BLaER1 treated with 17β-estradiol and CSF1 and Interleukin-3, amounts not matched to agents 10 nM and 100 nM (cell line): ENCODE measurements around the gene BDKRB2.
A peak's percentile ranks its signal among the peaks of the same experiment; 100 is the strongest.

Experiments
- H3K27ac ChIP-seq, 11 experiments: shearing (Covaris generic); formaldehyde crosslinking; 2 replicates each; pipeline ENCODE4 v1.8.1; 2022
- H3K27me3 ChIP-seq, 11 experiments: shearing (Covaris generic); formaldehyde crosslinking; 2 replicates each; pipeline ENCODE4 v1.8.1; 2022
- H3K36me3 ChIP-seq, 11 experiments: shearing (Covaris generic); formaldehyde crosslinking; 2 replicates each; pipeline ENCODE4 v1.8.1; 2022
- H3K4me1 ChIP-seq, 10 experiments: shearing (Covaris generic); formaldehyde crosslinking; 2 replicates each; pipeline ENCODE4 v1.8.1; 2022
- H3K4me2 ChIP-seq, 11 experiments: shearing (Covaris generic); formaldehyde crosslinking; 2 replicates each; pipeline ENCODE4 v1.8.1; 2022
- H3K4me3 ChIP-seq, 10 experiments: shearing (Covaris generic); formaldehyde crosslinking; 2 replicates each; pipeline ENCODE4 v1.8.1; 2022
- H3K9ac ChIP-seq, 11 experiments: shearing (Covaris generic); formaldehyde crosslinking; 2 replicates each; pipeline ENCODE4 v1.8.1; 2022
- H3K9me3 ChIP-seq, 11 experiments: shearing (Covaris generic); formaldehyde crosslinking; replicated peaks in 1 of 11; 2 replicates each; pipeline ENCODE4 v1.8.1; 2022
- H4K20me1 ChIP-seq, 11 experiments: shearing (Covaris generic); formaldehyde crosslinking; 2 replicates each; pipeline ENCODE4 v1.8.1; 2022
- Cebpa-rat ChIP-seq, 11 experiments: shearing (Covaris generic); IDR thresholded peaks; 2 replicates each; pipeline ENCODE4 v1.8.1; 2022

BDKRB2 gene

DNA sequence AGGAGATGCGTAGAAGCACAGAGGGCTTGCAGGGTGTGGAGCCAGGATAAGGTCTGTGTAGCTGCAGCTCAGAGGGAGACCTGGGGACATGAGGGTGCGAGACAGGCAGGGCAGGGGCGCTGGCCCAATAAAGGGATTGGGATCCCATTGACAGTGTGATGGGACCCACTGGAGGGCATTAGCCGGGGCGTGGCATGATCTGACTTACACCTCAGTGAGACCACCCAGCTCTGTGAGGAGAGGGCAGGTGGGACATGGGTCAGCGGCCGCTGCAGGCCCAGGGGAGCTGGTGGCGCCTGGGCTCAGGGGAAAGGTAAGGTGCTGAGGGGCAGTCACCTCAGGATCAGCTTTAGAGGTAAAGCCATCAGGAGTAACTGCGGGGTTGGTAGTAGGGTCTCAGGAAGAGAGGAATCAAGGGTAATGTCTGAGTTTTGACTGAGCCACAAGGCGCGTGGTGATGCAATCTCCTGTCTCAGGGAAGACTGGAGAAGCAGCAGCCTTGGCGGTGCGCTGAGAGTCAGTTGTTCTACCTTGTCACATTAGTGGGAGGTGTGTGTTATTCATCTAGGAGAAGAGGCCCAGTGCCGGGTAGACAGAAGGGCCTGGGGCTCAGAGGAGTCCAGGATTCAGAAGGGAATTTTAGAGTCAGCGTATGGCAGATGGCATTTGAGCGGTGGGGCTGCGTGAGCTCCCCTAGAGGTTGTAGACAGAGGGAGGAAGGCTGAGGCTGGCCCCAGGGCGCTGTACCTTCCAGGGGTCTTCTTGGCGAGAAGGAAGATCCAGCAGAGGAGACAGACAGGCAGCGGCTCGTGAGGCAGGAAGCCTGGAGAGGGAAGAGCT is 30.8 kb upstream of the BDKRB2 start:
- Histone ChIP-seq H4K20me1 (no peaks in the 10 kb centered on the region), H3K4me3 (no peak overlapping the region), H3K9ac (no peak overlapping the region), H3K27ac (peak overlapping the region in 2 of 11 experiments; percentile 2 to 62; a peak in 1 of 22 replicates), H3K36me3 (no peaks in the 10 kb centered on the region), H3K9me3 (no peaks in the 10 kb centered on the region), H3K4me1 (peaks cover 17 to 38% (median 33%) of the 10 kb centered on the region in 10 experiments), H3K27me3 (no peaks in the 10 kb centered on the region), H3K4me2 (no peak overlapping the region)
- TF ChIP-seq Cebpa-rat (IDR thresholded peaks at IDR 0.05) = peak in 2 of 11 experiments; percentile 30 to 41; a peak in 1 of 22 replicates

DNA sequence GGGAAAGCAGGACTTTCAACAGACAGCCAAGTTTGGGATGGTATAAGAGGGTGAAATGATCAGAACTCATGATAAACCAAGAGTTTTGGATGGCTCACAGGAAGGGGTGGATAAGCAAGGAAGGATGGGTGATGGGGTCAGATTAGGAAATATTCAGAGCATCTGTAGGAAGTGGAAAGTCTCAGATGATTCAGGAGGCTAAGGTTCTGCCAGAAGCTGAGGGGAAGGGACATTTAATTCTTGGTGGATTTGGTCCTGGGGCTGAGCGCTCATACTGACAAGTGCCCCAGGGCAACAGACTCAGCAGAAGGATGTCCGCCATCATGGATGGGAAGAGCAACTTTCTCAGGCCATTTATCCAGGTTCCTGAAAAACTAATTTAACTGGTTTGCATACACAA is 28.4 kb upstream of the BDKRB2 start:
- Histone ChIP-seq H3K9ac (peak overlapping the region in 2 of 11 experiments; percentile 7 to 39; a peak in 2 of 22 replicates), H3K9me3 (peaks cover 0 to 8% (median 0%) of the 10 kb centered on the region in 11 experiments; a peak in 7 of 22 replicates), H3K4me1 (peaks cover 17 to 40% (median 35%) of the 10 kb centered on the region in 10 experiments), H3K27me3 (no peaks in the 10 kb centered on the region), H3K4me3 (no peak overlapping the region), H4K20me1 (no peaks in the 10 kb centered on the region), H3K36me3 (no peaks in the 10 kb centered on the region), H3K4me2 (peak overlapping the region; percentile 5 to 80 (median 66); a peak in 19 of 22 replicates), H3K27ac (peak overlapping the region in 6 of 11 experiments; percentile 20 to 67 (median 56); a peak in 10 of 22 replicates)
- no peak for TF ChIP-seq Cebpa-rat (IDR thresholded peaks at IDR 0.05)

DNA sequence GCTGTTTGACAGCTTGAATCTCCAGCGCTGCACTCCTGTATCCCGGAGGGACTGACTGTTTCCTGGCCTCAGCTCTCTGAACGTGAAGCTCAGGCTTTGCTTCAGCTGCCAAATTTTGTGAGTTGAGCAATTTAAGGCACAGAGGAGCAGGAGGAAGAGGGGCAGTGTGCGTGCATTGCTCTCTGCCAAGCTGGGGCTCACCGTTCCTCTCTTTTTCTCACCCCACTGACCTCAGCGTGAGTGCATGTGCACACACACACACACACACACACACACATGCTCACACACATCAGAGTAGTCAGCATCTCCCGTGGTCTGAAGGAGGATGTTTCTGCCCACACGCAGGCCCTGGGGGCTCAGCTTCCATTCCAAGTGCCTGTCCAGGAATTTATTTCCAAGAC is 27.8 kb upstream of the BDKRB2 start:
- Histone ChIP-seq H3K4me2 (peak overlapping the region; percentile 5 to 80 (median 66); a peak in 20 of 22 replicates), H3K9ac (peak overlapping the region in 4 of 11 experiments; percentile 7 to 49 (median 40); a peak in 4 of 22 replicates)

DNA sequence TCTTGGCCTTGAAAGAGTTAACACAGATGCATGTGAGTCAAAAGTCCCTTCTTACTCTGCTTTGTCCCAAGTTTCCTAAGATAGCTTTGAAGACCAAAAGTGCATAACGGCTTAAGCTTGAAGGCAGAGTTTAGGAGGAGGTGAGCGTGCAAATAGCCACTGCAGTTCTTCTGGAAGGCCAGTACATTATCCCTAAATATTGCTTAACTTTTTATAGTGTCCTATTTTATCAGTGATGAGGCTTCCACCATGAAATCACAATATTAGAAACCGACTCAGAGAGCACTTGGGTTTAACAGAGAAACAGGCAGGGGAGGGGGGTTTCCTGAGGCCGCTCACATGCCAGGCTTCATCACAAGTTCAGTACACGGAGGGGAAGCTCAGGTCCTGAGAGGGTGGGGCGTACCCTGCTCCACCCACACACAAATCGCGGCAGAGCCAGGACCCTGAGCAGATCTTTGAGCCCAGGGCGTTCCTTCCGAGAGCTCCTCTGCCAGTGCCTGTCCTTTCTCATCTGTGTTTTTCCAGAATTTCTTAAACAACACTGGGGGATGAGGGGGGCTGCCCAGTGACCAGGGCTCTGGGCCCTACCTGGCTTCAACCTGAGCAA is 26.8 kb upstream of the BDKRB2 start:
- Histone ChIP-seq H3K9ac (peak overlapping the region in 1 of 11 experiments; percentile 41; a peak in 2 of 22 replicates), H3K36me3 (no peaks in the 10 kb centered on the region), H3K4me2 (peak overlapping the region; percentile 50 to 80 (median 66)), H4K20me1 (no peaks in the 10 kb centered on the region), H3K9me3 (peaks cover 0 to 8% (median 0%) of the 10 kb centered on the region in 11 experiments; a peak in 7 of 22 replicates), H3K4me3 (no peak overlapping the region), H3K27ac (peak overlapping the region in 5 of 11 experiments; percentile 24 to 67 (median 62); a peak in 7 of 22 replicates), H3K27me3 (no peaks in the 10 kb centered on the region), H3K4me1 (peaks cover 17 to 40% (median 35%) of the 10 kb centered on the region in 10 experiments)
- no peak for TF ChIP-seq Cebpa-rat (IDR thresholded peaks at IDR 0.05)

More for the DNA sequence above, 27.8 kb upstream of the BDKRB2 start:
- TF ChIP-seq Cebpa-rat (IDR thresholded peaks at IDR 0.05) = peak in 4 of 11 experiments; percentile 21 to 59 (median 46); a peak in 3 of 22 replicates
- Histone ChIP-seq H4K20me1 (no peaks in the 10 kb centered on the region), H3K4me3 (no peak overlapping the region), H3K27ac (peak overlapping the region in 6 of 11 experiments; percentile 20 to 67 (median 56); a peak in 10 of 22 replicates), H3K4me1 (peaks cover 17 to 40% (median 35%) of the 10 kb centered on the region in 10 experiments), H3K9me3 (peaks cover 0 to 8% (median 0%) of the 10 kb centered on the region in 11 experiments; a peak in 7 of 22 replicates), H3K36me3 (no peaks in the 10 kb centered on the region), H3K27me3 (no peaks in the 10 kb centered on the region)

DNA sequence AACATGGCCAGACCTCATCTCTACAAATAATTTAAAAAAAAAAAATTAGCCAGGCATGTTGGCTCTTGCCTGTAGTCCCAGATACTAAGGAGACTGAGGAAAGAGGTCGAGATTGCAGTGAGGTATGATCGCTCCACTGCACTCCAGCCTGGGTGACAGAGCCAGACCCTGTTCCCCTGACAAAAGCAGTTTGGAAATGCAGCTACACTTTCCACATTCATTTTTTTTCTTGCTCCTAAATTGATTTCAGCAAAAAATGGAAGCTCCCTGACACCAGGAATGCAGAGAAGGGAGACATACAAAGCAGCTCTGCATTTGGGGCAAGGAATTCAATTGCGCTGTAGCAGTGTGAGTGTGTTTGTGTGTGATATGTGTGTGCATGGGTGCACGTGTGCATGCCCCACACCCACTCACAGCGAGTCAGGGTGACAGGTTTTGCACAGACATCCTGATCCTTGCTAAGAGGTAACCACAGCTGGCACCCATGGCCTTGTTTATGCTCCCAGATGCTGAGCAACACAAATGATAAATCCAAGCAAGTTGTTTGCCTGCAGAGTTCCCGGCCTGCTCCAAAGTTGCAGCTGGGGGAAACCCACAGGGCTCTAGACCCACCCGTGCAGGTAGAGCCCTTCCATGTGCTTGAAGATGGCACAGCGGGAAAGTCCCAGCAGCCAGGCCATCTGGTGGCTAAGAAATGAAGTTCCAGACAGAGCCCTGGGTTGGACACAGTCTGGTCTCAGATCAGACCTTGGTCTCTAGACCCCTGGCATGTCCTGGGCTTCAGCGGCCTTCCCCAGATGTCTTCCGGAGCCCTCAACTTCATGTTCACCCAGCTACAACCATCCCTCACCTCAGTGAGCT is 25.9 kb upstream of the BDKRB2 start:
- Histone ChIP-seq H3K4me2 (peak overlapping the region in 9 of 11 experiments; percentile 53 to 80 (median 66); a peak in 17 of 22 replicates), H4K20me1 (no peaks in the 10 kb centered on the region), H3K4me1 (peaks cover 17 to 40% (median 35%) of the 10 kb centered on the region in 10 experiments), H3K9me3 (peaks cover 0 to 8% (median 0%) of the 10 kb centered on the region in 11 experiments; a peak in 7 of 22 replicates), H3K27me3 (no peaks in the 10 kb centered on the region), H3K27ac (peak overlapping the region in 4 of 11 experiments; percentile 47 to 67 (median 62); a peak in 5 of 22 replicates), H3K36me3 (no peaks in the 10 kb centered on the region), H3K4me3 (no peak overlapping the region), H3K9ac (0 out of 22 replicates have a peak overlapping the region, but pooled peaks of 1 of the 11 experiments have one; percentile 41)
- TF ChIP-seq Cebpa-rat (IDR thresholded peaks at IDR 0.05) = no peak

DNA sequence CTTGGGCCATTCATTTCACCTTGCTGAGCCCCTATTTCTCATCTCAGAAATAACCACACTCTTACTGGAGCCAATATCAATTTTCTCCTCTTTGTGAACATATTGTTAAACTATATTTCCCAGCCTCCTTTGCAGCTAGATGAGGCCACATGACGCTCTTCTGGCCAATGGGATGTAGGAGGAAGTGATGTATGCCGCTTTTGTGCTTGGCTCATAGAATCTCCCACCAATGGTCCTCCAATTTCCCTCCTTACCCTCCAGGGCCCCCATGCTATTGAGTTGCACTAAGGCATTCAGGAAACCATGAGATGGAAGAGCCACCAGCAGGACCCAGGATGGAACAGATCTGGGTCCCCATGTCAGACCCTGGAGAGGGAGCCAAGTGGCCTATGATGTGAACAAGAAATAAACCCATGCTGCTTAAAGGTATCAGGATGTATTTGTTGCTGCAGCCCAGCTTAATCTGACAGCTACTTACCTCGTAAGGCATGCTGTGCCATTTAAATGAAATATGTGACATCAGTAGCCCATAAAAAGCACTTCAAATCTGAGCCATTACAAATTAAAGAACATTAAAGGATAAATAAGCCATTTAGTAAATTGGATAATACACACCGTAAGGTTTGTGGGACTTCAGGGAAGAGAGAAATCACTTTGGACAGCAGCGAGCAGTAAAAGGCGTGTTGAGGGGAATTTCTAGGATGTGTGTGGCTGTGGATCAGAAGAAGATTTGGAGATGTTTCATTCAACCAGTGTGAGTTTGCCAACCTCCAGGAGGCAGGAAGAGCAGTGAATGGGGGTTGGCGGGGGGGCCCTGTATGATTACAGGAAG is 24.4 kb upstream of the BDKRB2 start:
- Histone ChIP-seq H3K4me1 (peaks cover 17 to 40% (median 35%) of the 10 kb centered on the region in 10 experiments), H3K27ac (no peak overlapping the region; a peak in 1 of 22 replicates), H3K36me3 (no peaks in the 10 kb centered on the region), H3K9me3 (peaks cover 0 to 8% (median 0%) of the 10 kb centered on the region in 11 experiments; a peak in 7 of 22 replicates), H4K20me1 (no peaks in the 10 kb centered on the region), H3K4me2 (no peak overlapping the region), H3K9ac (no peak overlapping the region), H3K27me3 (no peaks in the 10 kb centered on the region), H3K4me3 (no peak overlapping the region)
- no peak for TF ChIP-seq Cebpa-rat (IDR thresholded peaks at IDR 0.05)

DNA sequence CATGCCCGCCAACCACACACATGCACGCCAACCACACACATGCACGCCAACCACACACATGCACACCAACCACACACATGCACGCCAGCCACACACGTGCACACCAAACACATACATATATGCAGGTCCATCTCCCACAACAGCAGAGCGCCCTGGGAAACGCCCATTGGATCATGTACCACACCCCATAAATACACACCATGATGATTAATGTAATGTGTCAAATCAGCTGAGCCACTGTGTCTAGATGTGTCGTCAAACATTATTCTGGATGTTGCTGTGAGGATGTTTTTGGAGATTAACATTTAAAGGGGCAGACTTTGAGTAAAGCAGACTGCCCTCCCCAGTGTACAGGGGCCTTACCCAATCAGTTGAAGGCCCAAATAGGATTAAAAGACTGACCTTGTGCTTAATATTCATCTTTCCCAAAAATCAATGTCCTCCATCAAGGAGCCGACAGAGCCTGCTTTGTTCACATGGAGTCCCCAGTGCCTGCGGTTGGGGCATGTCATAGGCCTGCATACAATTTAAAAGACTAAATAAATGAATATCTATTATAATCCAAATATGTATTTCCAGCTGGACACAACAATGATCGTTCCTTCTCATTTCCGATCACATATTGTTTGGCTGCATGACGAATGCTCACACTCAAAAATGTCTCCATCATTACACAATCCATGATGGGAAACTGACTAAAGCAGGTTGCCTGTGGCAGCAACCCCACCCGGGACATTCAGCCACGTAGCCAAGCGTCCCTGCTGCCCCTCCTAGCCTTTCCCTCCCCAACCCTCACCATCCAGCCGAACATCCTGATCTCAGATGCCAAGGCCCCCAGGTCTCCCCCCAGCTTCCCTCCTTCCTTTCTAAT is 23.2 kb upstream of the BDKRB2 start:
- Histone ChIP-seq H3K36me3 (no peaks in the 10 kb centered on the region), H3K27me3 (no peaks in the 10 kb centered on the region), H4K20me1 (no peaks in the 10 kb centered on the region), H3K4me2 (no peak overlapping the region), H3K9ac (no peak overlapping the region), H3K9me3 (peaks cover 0 to 8% (median 0%) of the 10 kb centered on the region in 11 experiments; a peak in 7 of 22 replicates), H3K4me3 (no peak overlapping the region), H3K27ac (no peak overlapping the region), H3K4me1 (peaks cover 17 to 28% (median 25%) of the 10 kb centered on the region in 10 experiments)
- TF ChIP-seq Cebpa-rat (IDR thresholded peaks at IDR 0.05) = no peak
